ENCODE results near the gene TOMM22. TPM values are rescaled to one million over a fixed set of nuclear protein-coding genes. Genes with fewer than 3 reads are reported as not detected.

Gene TOMM22
- total RNA-seq, 1 experiment from 2014 or later: 113 TPM

DNA sequence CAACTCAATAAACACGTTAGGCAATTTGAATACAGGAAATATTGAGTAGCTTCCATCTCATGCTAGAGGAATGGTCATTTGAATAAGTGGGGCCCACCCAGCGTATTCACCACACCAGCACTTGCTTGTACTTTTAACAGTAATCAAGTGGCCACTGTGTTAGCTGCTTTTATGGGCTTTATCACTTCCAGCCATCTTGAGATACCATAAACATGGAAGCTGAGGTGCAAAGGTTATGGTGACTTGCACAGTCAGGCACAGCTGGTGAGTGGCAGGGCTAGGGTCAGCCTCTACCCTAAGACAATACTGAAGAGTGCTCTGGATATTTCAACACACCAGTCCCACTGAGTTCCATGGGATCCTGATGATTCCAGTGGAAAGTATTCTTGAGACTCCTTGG lies 12.3 kb downstream of the TOMM22 start:
- Histone ChIP-seq H3K9me3 (no peaks in the 10 kb centered on the region), H3K4me1 (peaks cover 59% of the 10 kb centered on the region), H3K27me3 (replicated peaks; ENCODE audit: control insufficient read depth, insufficient read depth, low read length) (no peaks in the 10 kb centered on the region), H3K36me3 (ENCODE audit: control insufficient read depth, insufficient read depth, low read length) (peaks cover 6% of the 10 kb centered on the region; the same call in 1 of the 2 replicates), H3K4me3 (ENCODE audit: low read depth, low read length) (no peak overlapping the region)
- peak overlapping the region; percentile 52 for H3K4me3 Mint-ChIP-seq (ENCODE audit: unreplicated experiment)
- peaks cover 37% of the 10 kb centered on the region for H3K4me1 Mint-ChIP-seq (ENCODE audit: low read depth, unreplicated experiment)
- peaks cover 81% of the 10 kb centered on the region for H3K36me3 Mint-ChIP-seq (ENCODE audit: insufficient read depth, unreplicated experiment)
- no TSS peak for BruUV-seq (replicated peaks)
- CTCF ChIA-PET: interaction anchor here (1.9 kb wide), 1 partner anchor 12 kb away, joined by 12 read pairs; the partner anchor contains the start of gene TOMM22
- TF ChIP-seq CTCF (IDR thresholded peaks at IDR 0.05; ENCODE audit: insufficient read depth in 1 of 2, low read depth in 1 of 2, low read length in 1 of 2, severe bottlenecking in 1 of 2, unreplicated experiment in 1 of 2): no peak
- no peaks in the 10 kb centered on the region for H3K27me3 Mint-ChIP-seq (ENCODE audit: insufficient read depth, unreplicated experiment)
- H3K9me3 Mint-ChIP-seq (ENCODE audit: unreplicated experiment): no peaks in the 10 kb centered on the region
- POLR2A ChIA-PET: interaction anchor here (0.6 to 2.8 kb wide), 5 partner anchors 10 to 17 kb away, joined by 4 to 24 read pairs (median 4); partner anchors contain the start of genes GTPBP1 and TOMM22
- intact Hi-C loops (cut with micrococcal nuclease; ENCODE audit: unreplicated experiment): loop anchor here (1.0 kb wide), 2 partner anchors 11 to 13 kb away; partner anchors contain the start of genes GTPBP1 and TOMM22
- H3K27ac Mint-ChIP-seq (ENCODE audit: unreplicated experiment): peak overlapping the region; percentile 95
- DNase-seq: peak; percentile 81 to 94

DNA sequence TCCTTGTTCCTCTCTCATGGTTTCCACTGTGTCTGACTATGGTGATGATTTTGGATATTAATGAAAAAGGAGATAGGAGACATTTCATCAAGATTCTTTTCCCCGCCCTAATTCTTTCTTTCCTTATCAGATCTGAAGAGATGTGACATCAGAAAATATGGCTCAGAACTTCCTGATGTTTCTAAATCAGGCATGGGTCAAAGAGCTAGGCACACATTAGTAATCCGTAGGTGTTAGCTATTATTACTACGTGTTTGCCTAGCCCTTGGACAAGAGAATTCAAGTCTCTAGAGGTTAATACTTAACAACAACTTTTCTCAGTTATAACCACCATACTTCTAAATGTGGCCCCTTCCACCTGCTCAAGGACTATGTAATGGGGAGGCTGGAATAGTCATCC lies 13.2 kb downstream of the TOMM22 start:
- Histone ChIP-seq H3K4me3 (ENCODE audit: low read depth, low read length) (no peak overlapping the region), H3K27me3 (replicated peaks; ENCODE audit: control insufficient read depth, insufficient read depth, low read length) (no peaks in the 10 kb centered on the region), H3K4me1 (peaks cover 59% of the 10 kb centered on the region), H3K9me3 (no peaks in the 10 kb centered on the region), H3K36me3 (ENCODE audit: control insufficient read depth, insufficient read depth, low read length) (peaks cover 6% of the 10 kb centered on the region; the same call in 1 of the 2 replicates)
- CTCF ChIA-PET: interaction anchor here (1.9 kb wide), 1 partner anchor 13 kb away, joined by 12 read pairs; the partner anchor contains the start of gene TOMM22
- peaks cover 81% of the 10 kb centered on the region for H3K36me3 Mint-ChIP-seq (ENCODE audit: insufficient read depth, unreplicated experiment)
- POLR2A ChIA-PET: interaction anchor here (0.6 to 2.8 kb wide), 4 partner anchors 11 to 275 kb away, joined by 3 to 24 read pairs (median 12); partner anchors contain the start of genes GTPBP1 and TOMM22
- DNase-seq: peak in 1 of 2 experiments; percentile 61
- no TSS peak for BruUV-seq (replicated peaks)
- TF ChIP-seq CTCF (IDR thresholded peaks at IDR 0.05; ENCODE audit: insufficient read depth in 1 of 2, low read depth in 1 of 2, low read length in 1 of 2, severe bottlenecking in 1 of 2, unreplicated experiment in 1 of 2): no peak
- H3K27ac Mint-ChIP-seq (ENCODE audit: unreplicated experiment): peak overlapping the region; percentile 95
- intact Hi-C loops (cut with micrococcal nuclease; ENCODE audit: unreplicated experiment): loop anchor here (1.0 kb wide), 2 partner anchors 10 to 14 kb away; partner anchors contain the start of genes GTPBP1 and TOMM22
- H3K9me3 Mint-ChIP-seq (ENCODE audit: unreplicated experiment): no peaks in the 10 kb centered on the region
- H3K4me1 Mint-ChIP-seq (ENCODE audit: low read depth, unreplicated experiment): peaks cover 37% of the 10 kb centered on the region
- peak overlapping the region; percentile 60 for H3K4me3 Mint-ChIP-seq (ENCODE audit: unreplicated experiment)
- H3K27me3 Mint-ChIP-seq (ENCODE audit: insufficient read depth, unreplicated experiment): no peaks in the 10 kb centered on the region

- H3K36me3 Mint-ChIP-seq (ENCODE audit: insufficient read depth, unreplicated experiment): peaks cover 86% of the 10 kb centered on the region
- ChIA-PET POLR2A (interaction anchor here (0.7 to 1.9 kb wide), 3 partner anchors 9 to 182 kb away, joined by 5 to 17 read pairs (median 14); partner anchors contain the start of genes GTPBP1 and TOMM22), CTCF (interaction anchor here (1.1 to 1.5 kb wide), 2 partner anchors 15 to 28 kb away, joined by 4 to 7 read pairs; partner anchors contain the start of gene TOMM22)
- no peaks in the 10 kb centered on the region for H3K27me3 Mint-ChIP-seq (ENCODE audit: insufficient read depth, unreplicated experiment)
- H3K4me3 Mint-ChIP-seq (ENCODE audit: unreplicated experiment): peak overlapping the region; percentile 87
- Histone ChIP-seq H3K4me3 (ENCODE audit: low read depth, low read length) (peak overlapping the region; percentile 3; the same call in 1 of the 2 replicates), H3K27me3 (replicated peaks; ENCODE audit: control insufficient read depth, insufficient read depth, low read length) (no peaks in the 10 kb centered on the region), H3K4me1 (peaks cover 59% of the 10 kb centered on the region), H3K36me3 (ENCODE audit: control insufficient read depth, insufficient read depth, low read length) (peaks cover 6% of the 10 kb centered on the region; the same call in 1 of the 2 replicates), H3K9me3 (no peaks in the 10 kb centered on the region)
- peaks cover 37% of the 10 kb centered on the region for H3K4me1 Mint-ChIP-seq (ENCODE audit: low read depth, unreplicated experiment)
- H3K9me3 Mint-ChIP-seq (ENCODE audit: unreplicated experiment): no peaks in the 10 kb centered on the region
- intact Hi-C loops (cut with micrococcal nuclease; ENCODE audit: unreplicated experiment): no loop called here
- no peak for TF ChIP-seq CTCF (IDR thresholded peaks at IDR 0.05; ENCODE audit: insufficient read depth in 1 of 2, low read depth in 1 of 2, low read length in 1 of 2, severe bottlenecking in 1 of 2, unreplicated experiment in 1 of 2)
- H3K27ac Mint-ChIP-seq (ENCODE audit: unreplicated experiment): peak overlapping the region; percentile 100
- DNase-seq: peak; percentile 67 to 78
- no TSS peak for BruUV-seq (replicated peaks)
These were observed 15.1 kb downstream of the TOMM22 start for GRCh38 chr22:38696606-38697424.

All from Caco-2 (cell line).